ENCODE results near the gene AVP. TPM values are rescaled to one million over a fixed set of nuclear protein-coding genes. Genes with fewer than 3 reads are reported as not detected.

Gene AVP
- total RNA-seq = not detected in 2 replicates

- no peak for DNase-seq (ENCODE audit: low read depth)
- TF ChIP-seq CTCF (IDR thresholded peaks at IDR 0.05; ENCODE audit: insufficient read depth, low read depth, low read length) = no peak
- H3K4me3 ChIP-seq (ENCODE audit: low read depth, low read length) = no peak within 1 kb of the TSS
These were observed at the start of gene AVP for GRCh38 chr20:3084283-3084985. Gene AVP (minus strand): TSS chr20:3084724. CDS start chr20:3084674, 50 bp downstream.

- no peak for TF ChIP-seq CTCF (IDR thresholded peaks at IDR 0.05; ENCODE audit: insufficient read depth, low read depth, low read length)
- H3K4me3 ChIP-seq (ENCODE audit: low read depth, low read length) = no peak overlapping the region
- DNase-seq (ENCODE audit: low read depth) = peak; percentile 65
These were observed 49.6 kb upstream of the AVP start for GRCh38 chr20:3134151-3134550.

- peak; percentile 73 for DNase-seq (ENCODE audit: low read depth)
- H3K4me3 ChIP-seq (ENCODE audit: low read depth, low read length) = no peak overlapping the region
- no peak for TF ChIP-seq CTCF (IDR thresholded peaks at IDR 0.05; ENCODE audit: insufficient read depth, low read depth, low read length)
These were observed 48.6 kb upstream of the AVP start for GRCh38 chr20:3133155-3133554.

GRCh38 chr20:3130051-3130600 is 45.6 kb upstream of the AVP start:
- TF ChIP-seq CTCF (IDR thresholded peaks at IDR 0.05; ENCODE audit: insufficient read depth, low read depth, low read length) = no peak
- no peak overlapping the region for H3K4me3 ChIP-seq (ENCODE audit: low read depth, low read length)
- no peak for DNase-seq (ENCODE audit: low read depth)

- no peak overlapping the region for H3K4me3 ChIP-seq (ENCODE audit: low read depth, low read length)
- no peak for TF ChIP-seq CTCF (IDR thresholded peaks at IDR 0.05; ENCODE audit: insufficient read depth, low read depth, low read length)
- DNase-seq (ENCODE audit: low read depth) = no peak
These were observed 44.6 kb upstream of the AVP start for GRCh38 chr20:3129094-3129493.

- no peak for DNase-seq (ENCODE audit: low read depth)
- no peak overlapping the region for H3K4me3 ChIP-seq (ENCODE audit: low read depth, low read length)
- no peak for TF ChIP-seq CTCF (IDR thresholded peaks at IDR 0.05; ENCODE audit: insufficient read depth, low read depth, low read length)
These were observed 43.9 kb upstream of the AVP start for GRCh38 chr20:3128275-3128984.
